ENCODE results near the gene RAB35.

Gene RAB35

GRCh38 chr12:120102189-120103043, 14.1 kb downstream of the RAB35 start:
- DNase-seq = no peak

GRCh38 chr12:120101617-120102016, 14.9 kb downstream of the RAB35 start:
- no peak for DNase-seq

GRCh38 chr12:120101182-120101581, 15.4 kb downstream of the RAB35 start:
- DNase-seq = no peak

- no peak for DNase-seq
Measured at GRCh38 chr12:120100630-120101029, 15.9 kb downstream of the RAB35 start.

GRCh38 chr12:120099738-120100137, 16.8 kb downstream of the RAB35 start:
- DNase-seq = no peak

- no peak for DNase-seq
Measured at GRCh38 chr12:120098756-120099470, 17.6 kb downstream of the RAB35 start.

GRCh38 chr12:120096671-120097202, 19.8 kb downstream of the RAB35 start:
- no peak for DNase-seq

GRCh38 chr12:120095736-120096135, 20.8 kb downstream of the RAB35 start:
- DNase-seq = no peak

- no peak for DNase-seq
Measured at GRCh38 chr12:120095331-120095730, 21.2 kb downstream of the RAB35 start.

GRCh38 chr12:120094485-120094884, 22.1 kb downstream of the RAB35 start:
- no peak for DNase-seq

- no peak for DNase-seq
Measured at GRCh38 chr12:120093592-120094355, 22.8 kb downstream of the RAB35 start.

GRCh38 chr12:120093336-120093591, 23.3 kb downstream of the RAB35 start:
- no peak for DNase-seq

GRCh38 chr12:120092551-120093335, 23.8 kb downstream of the RAB35 start:
- DNase-seq = no peak

GRCh38 chr12:120091371-120092090, 25.0 kb downstream of the RAB35 start:
- no peak for DNase-seq

- DNase-seq = no peak
Measured at GRCh38 chr12:120090626-120091295, 25.8 kb downstream of the RAB35 start.

- DNase-seq = no peak
Measured at GRCh38 chr12:120090206-120090605, 26.3 kb downstream of the RAB35 start.

- no peak for DNase-seq
Measured at GRCh38 chr12:120089796-120090195, 26.8 kb downstream of the RAB35 start.

GRCh38 chr12:120089105-120089504, 27.4 kb downstream of the RAB35 start:
- DNase-seq = no peak

GRCh38 chr12:120086801-120087621, 29.5 kb downstream of the RAB35 start:
- DNase-seq = peak; percentile 100

- DNase-seq = no peak
Measured at GRCh38 chr12:120085920-120086645, 30.5 kb downstream of the RAB35 start.
